Caco-2 (cell line): Measurements from ENCODE around the gene TMOD1. TPM values are rescaled to one million over a fixed set of nuclear protein-coding genes. Genes with fewer than 3 reads are reported as not detected.

Experiments used
- BruUV-seq: library from RNA; stranded (reverse); fragments of 400-500 nt; replicated peaks from 2 replicates; lab custom pipeline; 2021; lab: Mats Ljungman, UMichigan
- CTCF ChIA-PET: fragments of 300-600 bp; sonication (Branson Sonifier 250); formaldehyde crosslinking; loops from one replicate; lab custom pipeline; 2022; ENCODE audit warnings: antibody characterized with exemption; lab: Charles Lee
- POLR2A ChIA-PET: fragments of 300-600 bp; sonication (Branson Sonifier 250); formaldehyde crosslinking; loops from one replicate; lab custom pipeline; 2022; ENCODE audit warnings: antibody characterized with exemption; lab: Charles Lee
- DNase-seq, 2 experiments: peaks; one replicate each; pipeline versions ENCODE4 v3.0.0 to v3.0.0-alpha.2; 2020 to 2022
- H3K27me3 ChIP-seq: replicated peaks from 2 replicates; pipeline ENCODE4 v1.6.0; 2011; ENCODE audit warnings: low read length; ENCODE audit not compliant: control insufficient read depth, insufficient read depth
- H3K36me3 ChIP-seq: 2 replicates; pipeline ENCODE4 v1.5.1; 2011; ENCODE audit warnings: low read length; ENCODE audit not compliant: control insufficient read depth, insufficient read depth
- H3K4me1 ChIP-seq: fragments of 250-450 bp; sonication (Bioruptor Pico); 2 replicates; pipeline ENCODE4 v1.5.1; 2020; ENCODE audit warnings: mild to moderate bottlenecking
- H3K4me3 ChIP-seq: 2 replicates; pipeline ENCODE4 v1.5.1; 2011; ENCODE audit warnings: low read depth, mild to moderate bottlenecking, control low read depth, low read length
- H3K9me3 ChIP-seq: fragments of 250-450 bp; sonication (Bioruptor Pico); 2 replicates; pipeline ENCODE4 v1.5.1; 2020; ENCODE audit warnings: mild to moderate bottlenecking, moderate library complexity
- H3K27ac Mint-ChIP-seq: one replicate; pipeline ENCODE4 v1.8.0; 2022; ENCODE audit warnings: mixed read lengths; ENCODE audit not compliant: unreplicated experiment
- H3K27me3 Mint-ChIP-seq: one replicate; pipeline ENCODE4 v1.8.0; 2022; ENCODE audit warnings: mixed read lengths; ENCODE audit not compliant: insufficient read depth, unreplicated experiment
- H3K36me3 Mint-ChIP-seq: one replicate; pipeline ENCODE4 v1.8.0; 2022; ENCODE audit warnings: mild to moderate bottlenecking, mixed read lengths; ENCODE audit not compliant: insufficient read depth, unreplicated experiment
- H3K4me1 Mint-ChIP-seq: one replicate; pipeline ENCODE4 v1.8.0; 2022; ENCODE audit warnings: low read depth, mixed read lengths; ENCODE audit not compliant: unreplicated experiment
- H3K4me3 Mint-ChIP-seq: one replicate; pipeline ENCODE4 v1.8.0; 2022; ENCODE audit warnings: mild to moderate bottlenecking, moderate library complexity, mixed read lengths; ENCODE audit not compliant: unreplicated experiment
- H3K9me3 Mint-ChIP-seq: one replicate; pipeline ENCODE4 v1.8.0; 2022; ENCODE audit warnings: mixed read lengths; ENCODE audit not compliant: unreplicated experiment
- CTCF ChIP-seq, 2 experiments: fragments of 200-600 bp in 1 of 2; IDR thresholded peaks; 1 replicate in 1 of 2; 2 replicates in 1 of 2; pipeline versions ENCODE4 v1.5.1 to v1.8.0; 2011 to 2022; ENCODE audit warnings: antibody characterized with exemption in 1 of 2, control low read depth in 1 of 2, inconsistent platforms in 1 of 2, low read depth in 1 of 2, low read length in 1 of 2, mild to moderate bottlenecking in 1 of 2, moderate library complexity in 1 of 2; ENCODE audit not compliant: insufficient read depth in 1 of 2, severe bottlenecking in 1 of 2, unreplicated experiment in 1 of 2
- intact Hi-C: fragments of 100-400 bp; cut with micrococcal nuclease; formaldehyde crosslinking; loops from one replicate; pipeline ENCODE4 v1.10.0; 2022; ENCODE audit not compliant: unreplicated experiment
- total RNA-seq: library from RNA; stranded (reverse); gene quantifications from 2 replicates; pipeline ENCODE4 v1.2.3, GENCODE V29; 2022

Gene TMOD1
- total RNA-seq, 1 experiment from 2014 or later = 1.1 TPM

GRCh38 chr9:97502222-97502983, 937 bp downstream of the TMOD1 start:
- intact Hi-C loops = loop anchor here (5.0 to 10.0 kb wide), 2 partner anchors 90 to 92 kb away; partner anchors contain the start of gene TDRD7
- H3K4me1 ChIP-seq = no peaks in the 10 kb centered on the region; the same call in 1 of the 2 replicates
- H3K27me3 ChIP-seq = peaks cover 5% of the 10 kb centered on the region; the same call in 1 of the 2 replicates
- DNase-seq = peak in 1 of 2 experiments; percentile 16
- ChIA-PET CTCF (interaction anchor here (0.9 to 3.5 kb wide), 6 partner anchors 15 to 114 kb away, joined by 3 to 29 read pairs (median 4); no protein-coding TSS in a partner anchor), POLR2A (interaction anchor here (1.3 kb wide), 1 partner anchor 131 kb away, joined by 11 read pairs; the partner anchor contains the start of genes NCBP1 and TSTD2)
- H3K27me3 Mint-ChIP-seq = peaks cover 19% of the 10 kb centered on the region
- peak overlapping the region; percentile 61 for H3K4me3 ChIP-seq
- no peaks in the 10 kb centered on the region for H3K36me3 ChIP-seq
- H3K4me1 Mint-ChIP-seq = no peaks in the 10 kb centered on the region
- no peak overlapping the region for H3K27ac Mint-ChIP-seq
- TF ChIP-seq CTCF (IDR thresholded peaks at IDR 0.05; ENCODE audit: insufficient read depth in 1 of 2, low read depth in 1 of 2, low read length in 1 of 2, severe bottlenecking in 1 of 2, unreplicated experiment in 1 of 2) = no peak
- peaks cover 5% of the 10 kb centered on the region for H3K36me3 Mint-ChIP-seq
- no TSS peak for BruUV-seq
- no peaks in the 10 kb centered on the region for H3K9me3 Mint-ChIP-seq
- H3K4me3 Mint-ChIP-seq = peak overlapping the region; percentile 73
- no peaks in the 10 kb centered on the region for H3K9me3 ChIP-seq

GRCh38 chr9:97502984-97503861, 1.8 kb downstream of the TMOD1 start:
- no peak overlapping the region for H3K27ac Mint-ChIP-seq
- no TSS peak for BruUV-seq
- Histone ChIP-seq H3K9me3 (no peaks in the 10 kb centered on the region), H3K36me3 (no peaks in the 10 kb centered on the region), H3K27me3 (peaks cover 5% of the 10 kb centered on the region; the same call in 1 of the 2 replicates), H3K4me3 (no peak overlapping the region), H3K4me1 (no peaks in the 10 kb centered on the region; the same call in 1 of the 2 replicates)
- TF ChIP-seq CTCF (IDR thresholded peaks at IDR 0.05; ENCODE audit: insufficient read depth in 1 of 2, low read depth in 1 of 2, low read length in 1 of 2, severe bottlenecking in 1 of 2, unreplicated experiment in 1 of 2) = no peak
- peaks cover 19% of the 10 kb centered on the region for H3K27me3 Mint-ChIP-seq
- peak overlapping the region; percentile 73 for H3K4me3 Mint-ChIP-seq
- H3K36me3 Mint-ChIP-seq = peaks cover 5% of the 10 kb centered on the region
- POLR2A ChIA-PET = no interaction called here
- no peaks in the 10 kb centered on the region for H3K4me1 Mint-ChIP-seq
- CTCF ChIA-PET = interaction anchor here (1.4 to 3.5 kb wide), 3 partner anchors 16 to 95 kb away, joined by 4 to 29 read pairs (median 4); no protein-coding TSS in a partner anchor
- H3K9me3 Mint-ChIP-seq = no peaks in the 10 kb centered on the region
- intact Hi-C loops = loop anchor here (5.0 to 10.0 kb wide), 2 partner anchors 91 to 92 kb away; partner anchors contain the start of gene TDRD7
- no peak for DNase-seq

GRCh38 chr9:97503862-97504210, 2.4 kb downstream of the TMOD1 start:
- H3K36me3 Mint-ChIP-seq = peaks cover 5% of the 10 kb centered on the region
- no peaks in the 10 kb centered on the region for H3K4me1 Mint-ChIP-seq
- POLR2A ChIA-PET = no interaction called here
- intact Hi-C loops = loop anchor here (5.0 to 10.0 kb wide), 2 partner anchors 91 to 92 kb away; partner anchors contain the start of gene TDRD7
- H3K4me3 ChIP-seq = no peak overlapping the region
- peaks cover 19% of the 10 kb centered on the region for H3K27me3 Mint-ChIP-seq
- CTCF ChIA-PET = no interaction called here
- H3K4me3 Mint-ChIP-seq = no peak overlapping the region
- BruUV-seq = no TSS peak
- H3K27me3 ChIP-seq = peaks cover 5% of the 10 kb centered on the region; the same call in 1 of the 2 replicates
- no peaks in the 10 kb centered on the region; the same call in 1 of the 2 replicates for H3K4me1 ChIP-seq
- no peak for TF ChIP-seq CTCF (IDR thresholded peaks at IDR 0.05; ENCODE audit: insufficient read depth in 1 of 2, low read depth in 1 of 2, low read length in 1 of 2, severe bottlenecking in 1 of 2, unreplicated experiment in 1 of 2)
- H3K9me3 ChIP-seq = no peaks in the 10 kb centered on the region
- no peaks in the 10 kb centered on the region for H3K36me3 ChIP-seq
- no peaks in the 10 kb centered on the region for H3K9me3 Mint-ChIP-seq
- no peak for DNase-seq
- H3K27ac Mint-ChIP-seq = no peak overlapping the region
